ENCODE data around the gene MVB12B. TPM values are rescaled to one million over a fixed set of nuclear protein-coding genes. Genes with fewer than 3 reads are reported as not detected.

The MVB12B gene
- total RNA-seq, 1 donor from 2014 or later, result 1.0 TPM

GRCh38 chr9:126303488-126303887, 23.1 kb upstream of the MVB12B start:
- intact Hi-C loops (cut with micrococcal nuclease), result no loop called here

- intact Hi-C loops (cut with micrococcal nuclease), result no loop called here
Observed at GRCh38 chr9:126304207-126304970, 22.2 kb upstream of the MVB12B start.

GRCh38 chr9:126304971-126305320, 21.7 kb upstream of the MVB12B start:
- intact Hi-C loops (cut with micrococcal nuclease), result no loop called here

GRCh38 chr9:126306071-126306647, 20.5 kb upstream of the MVB12B start:
- intact Hi-C loops (cut with micrococcal nuclease), result no loop called here

GRCh38 chr9:126307322-126308061, 19.1 kb upstream of the MVB12B start:
- intact Hi-C loops (cut with micrococcal nuclease), result no loop called here

- intact Hi-C loops (cut with micrococcal nuclease), result no loop called here
Observed at GRCh38 chr9:126309427-126310189, 17.0 kb upstream of the MVB12B start.

- intact Hi-C loops (cut with micrococcal nuclease), result no loop called here
Observed at GRCh38 chr9:126312584-126313551, 13.8 kb upstream of the MVB12B start.

- intact Hi-C loops (cut with micrococcal nuclease), result loop anchor here (5.0 kb wide), 1 partner anchor 176 kb away; no protein-coding TSS in a partner anchor
Observed at GRCh38 chr9:126316085-126316655, 10.5 kb upstream of the MVB12B start.

- intact Hi-C loops (cut with micrococcal nuclease), result loop anchor here (5.0 kb wide), 1 partner anchor 175 kb away; no protein-coding TSS in a partner anchor
Observed at GRCh38 chr9:126317513-126317912, 9.1 kb upstream of the MVB12B start.

- intact Hi-C loops (cut with micrococcal nuclease), result loop anchor here (5.0 kb wide), 1 partner anchor 173 kb away; no protein-coding TSS in a partner anchor
Observed at GRCh38 chr9:126318858-126319257, 7.8 kb upstream of the MVB12B start.

- intact Hi-C loops (cut with micrococcal nuclease), result loop anchor here (5.0 kb wide), 1 partner anchor 173 kb away; no protein-coding TSS in a partner anchor
Observed at GRCh38 chr9:126319671-126320070, 7.0 kb upstream of the MVB12B start.

- intact Hi-C loops (cut with micrococcal nuclease), result no loop called here
Observed at GRCh38 chr9:126320158-126320922, 6.3 kb upstream of the MVB12B start.

GRCh38 chr9:126321742-126322141, 4.9 kb upstream of the MVB12B start:
- intact Hi-C loops (cut with micrococcal nuclease), result no loop called here

- intact Hi-C loops (cut with micrococcal nuclease), result loop anchor here (5.0 kb wide), 1 partner anchor 71 kb away; no protein-coding TSS in a partner anchor
Observed at GRCh38 chr9:126325821-126326220, 808 bp upstream of the MVB12B start.

GRCh38 chr9:126327006-126327713, 531 bp downstream of the MVB12B start:
- intact Hi-C loops (cut with micrococcal nuclease), result loop anchor here (5.0 kb wide), 1 partner anchor 70 kb away; no protein-coding TSS in a partner anchor

- intact Hi-C loops (cut with micrococcal nuclease), result loop anchor here (5.0 kb wide), 1 partner anchor 70 kb away; no protein-coding TSS in a partner anchor
Observed at GRCh38 chr9:126327714-126328185, 1.1 kb downstream of the MVB12B start.

GRCh38 chr9:126328407-126328806, 1.8 kb downstream of the MVB12B start:
- intact Hi-C loops (cut with micrococcal nuclease), result loop anchor here (5.0 kb wide), 1 partner anchor 69 kb away; no protein-coding TSS in a partner anchor

Data from T-helper 2 cell treated with Interferon-gamma antibody and Interleukin-4, amounts not matched to agents 100 ng/mL and 5 ng/mL, for 36 hours (primary cell).